Esophagus squamous epithelium (tissue), 5 donors: Measurements from ENCODE around the gene ABHD17A. TPM values are rescaled to one million over a fixed set of nuclear protein-coding genes. Genes with fewer than 3 reads are reported as not detected.

Experiments used
- DNase-seq: peaks from one replicate; lab custom pipeline; 2025; lab: John Stamatoyannopoulos, UW
- H3K27ac ChIP-seq, 4 donors: fragments of 200-600 bp; sonication (generic); one replicate each; pipeline ENCODE4 v1.5.1; 2016 to 2019; ENCODE audit warnings: mild to moderate bottlenecking in 1 of 4
- H3K27me3 ChIP-seq, 4 donors: fragments of 200-600 bp; sonication (generic); 1 replicate in 3 of 4; 2 replicates in 1 of 4; pipeline versions ENCODE4 v1.5.1 to v1.6.0; 2017 to 2021; ENCODE audit warnings: antibody characterized with exemption in 1 of 4
- H3K36me3 ChIP-seq, 3 donors: fragments of 200-600 bp; sonication (generic); one replicate each; pipeline ENCODE4 v1.5.1; 2016 to 2019
- H3K4me1 ChIP-seq, 3 donors: fragments of 200-600 bp; sonication (generic); one replicate each; pipeline ENCODE4 v1.5.1; 2017 to 2019
- H3K4me3 ChIP-seq, 4 donors: fragments of 200-600 bp; sonication (generic); 1 replicate in 3 of 4; 2 replicates in 1 of 4; pipeline ENCODE4 v1.5.1; 2016 to 2019; ENCODE audit warnings: mild to moderate bottlenecking in 2 of 4, moderate library complexity in 1 of 4
- H3K9me3 ChIP-seq, 3 donors: fragments of 200-600 bp; sonication (generic); one replicate each; pipeline ENCODE4 v1.5.1; 2016 to 2019
- POLR2A ChIP-seq, 4 donors: fragments of 450-650 bp; IDR thresholded peaks; one replicate each; pipeline ENCODE4 v1.6.1; 2017; ENCODE audit warnings: antibody characterized with exemption in 4 of 4, mild to moderate bottlenecking in 4 of 4, moderate library complexity in 3 of 4
- WGBS, 2 donors: methylation state at CpG; one replicate each; pipeline ENCODE4 v1.1.5; 2018; 5-methylcytosine and 5-hydroxymethylcytosine counted together
- intact Hi-C: fragments of 100-400 bp; cut with DNase I; formaldehyde crosslinking; loops from one replicate; pipeline ENCODE4 v1.15.0; 2022
- total RNA-seq, 4 donors: library from RNA; depleted of rRNA; stranded (reverse); fragments of >200 nt; gene quantifications; one replicate each; pipeline ENCODE4 v1.1.0, GENCODE V29; 2016
- TF ChIP-seq, protein P1 (sequence below), 6 experiments: fragments of 450-650 bp in 4 of 6; fragments of 200-600 bp in 2 of 6; sonication (generic) in 2 of 6; IDR thresholded peaks; one replicate each; pipeline ENCODE4 v1.5.1; 2016 to 2019; ENCODE audit warnings: antibody characterized with exemption in 6 of 6, mild to moderate bottlenecking in 4 of 6, moderate library complexity in 4 of 6
- donor health status: DM: yes; HTN: yes; CAD: no.

ABHD17A gene
- total RNA-seq, 4 donors from 2014 or later = 78.4 to 91.7 (median 82.9) TPM

DNA sequence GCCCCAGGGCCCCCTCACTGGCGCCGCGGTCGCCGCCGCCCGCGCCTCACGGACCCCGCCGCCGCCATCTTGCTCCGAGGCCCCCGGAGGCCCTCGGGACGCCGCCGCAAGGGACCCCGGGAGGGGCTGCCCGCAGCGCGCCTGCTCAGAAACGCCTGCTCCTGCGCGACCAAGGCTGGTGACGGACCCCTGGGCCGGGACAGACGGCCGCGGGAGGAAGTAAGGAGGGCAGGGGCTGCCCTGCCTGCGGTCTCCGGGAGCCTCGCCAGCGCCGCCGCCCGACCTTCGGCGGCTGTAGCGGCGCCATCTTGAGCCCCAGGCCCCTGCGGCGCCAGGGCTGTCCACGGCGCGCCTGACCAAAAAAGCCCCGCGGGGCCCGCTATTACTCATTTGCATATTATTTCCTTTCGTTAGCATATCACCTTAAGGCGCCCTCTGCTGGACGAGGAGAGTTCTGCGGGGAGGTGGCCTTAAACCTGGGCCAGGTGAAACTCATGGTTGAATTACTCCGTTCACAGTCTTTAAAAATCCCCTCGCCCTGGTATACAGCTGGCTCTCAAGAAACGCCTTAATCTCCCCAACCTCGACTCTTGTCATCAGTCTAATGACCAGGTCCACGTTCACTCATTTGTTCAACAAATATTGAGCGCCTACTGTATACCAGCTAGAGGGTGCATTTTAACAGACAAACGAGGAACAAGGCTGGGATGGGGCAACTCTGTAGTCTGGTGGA is 36.7 kb downstream of the ABHD17A start, which contains the start of gene REXO1:
Gene REXO1, minus strand, starts transcription at position 85 of the 733 bp plus-strand sequence. CDS start 125 bp downstream, outside the sequence.
- TF ChIP-seq POLR2A (IDR thresholded peaks at IDR 0.05) = peak in 2 of 4 donors; percentile 47 to 57
- TF ChIP-seq, protein P1, sequence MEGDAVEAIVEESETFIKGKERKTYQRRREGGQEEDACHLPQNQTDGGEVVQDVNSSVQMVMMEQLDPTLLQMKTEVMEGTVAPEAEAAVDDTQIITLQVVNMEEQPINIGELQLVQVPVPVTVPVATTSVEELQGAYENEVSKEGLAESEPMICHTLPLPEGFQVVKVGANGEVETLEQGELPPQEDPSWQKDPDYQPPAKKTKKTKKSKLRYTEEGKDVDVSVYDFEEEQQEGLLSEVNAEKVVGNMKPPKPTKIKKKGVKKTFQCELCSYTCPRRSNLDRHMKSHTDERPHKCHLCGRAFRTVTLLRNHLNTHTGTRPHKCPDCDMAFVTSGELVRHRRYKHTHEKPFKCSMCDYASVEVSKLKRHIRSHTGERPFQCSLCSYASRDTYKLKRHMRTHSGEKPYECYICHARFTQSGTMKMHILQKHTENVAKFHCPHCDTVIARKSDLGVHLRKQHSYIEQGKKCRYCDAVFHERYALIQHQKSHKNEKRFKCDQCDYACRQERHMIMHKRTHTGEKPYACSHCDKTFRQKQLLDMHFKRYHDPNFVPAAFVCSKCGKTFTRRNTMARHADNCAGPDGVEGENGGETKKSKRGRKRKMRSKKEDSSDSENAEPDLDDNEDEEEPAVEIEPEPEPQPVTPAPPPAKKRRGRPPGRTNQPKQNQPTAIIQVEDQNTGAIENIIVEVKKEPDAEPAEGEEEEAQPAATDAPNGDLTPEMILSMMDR (IDR thresholded peaks at IDR 0.05) = peak; percentile 91 to 97 (median 97)
- H3K4me3 ChIP-seq = peak within 1 kb of the TSS; percentile 72 to 100 (median 94)
- H3K27ac ChIP-seq = peak within 1 kb of the TSS; percentile 94 to 100 (median 98)
- peaks cover 0 to 23% (median 0%) of the 10 kb centered on the region in 3 donors for H3K36me3 ChIP-seq
- no peaks in the 10 kb centered on the region for H3K9me3 ChIP-seq
- intact Hi-C loops = no loop called here
- 3% methylated on average over 25 to 33 of the region's 60 CpGs for WGBS, 2 donors
- peak; percentile 83 for DNase-seq
- no peaks in the 10 kb centered on the region for H3K27me3 ChIP-seq
- peaks cover 55 to 78% (median 63%) of the 10 kb centered on the region in 3 donors for H3K4me1 ChIP-seq

DNA sequence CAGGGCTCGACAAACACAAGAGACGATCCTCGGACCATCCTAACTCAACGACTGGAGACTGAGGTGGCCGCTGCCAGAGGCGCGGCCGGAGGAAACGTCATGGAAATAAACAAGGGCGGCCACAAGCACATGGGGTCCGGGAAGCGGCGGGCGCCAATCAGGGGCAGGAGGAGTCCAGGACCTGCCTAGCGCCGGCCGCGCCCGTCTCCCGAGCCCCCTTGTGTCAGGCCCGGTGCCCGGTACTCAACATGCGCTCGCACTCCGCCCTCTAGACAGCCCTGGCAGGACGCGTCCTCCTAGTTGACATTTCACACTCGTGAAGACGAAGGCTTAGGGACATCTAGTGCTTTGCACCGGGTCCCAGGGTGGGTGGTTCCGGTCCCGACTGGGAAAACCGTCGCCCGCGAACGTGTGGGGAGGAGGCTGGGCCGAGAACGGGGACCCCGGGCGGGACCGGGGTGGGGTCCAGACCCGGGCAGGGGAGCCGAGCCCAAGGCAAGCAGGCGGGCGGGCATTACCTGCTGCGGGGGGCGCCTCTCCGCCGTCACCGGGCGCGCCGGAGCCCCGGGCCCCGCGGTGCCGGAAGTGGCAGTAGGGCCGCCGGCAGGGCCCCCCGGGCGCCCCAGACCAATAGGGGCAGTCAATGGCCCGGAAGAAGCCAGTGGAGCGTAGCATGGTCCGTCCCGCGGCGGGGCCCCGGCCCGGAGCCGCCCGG is 37.5 kb downstream of the ABHD17A start:
- intact Hi-C loops = no loop called here
- peak overlapping the region; percentile 94 to 100 (median 98) for H3K27ac ChIP-seq
- H3K4me1 ChIP-seq = peaks cover 55 to 78% (median 63%) of the 10 kb centered on the region in 3 donors
- peaks cover 0 to 28% (median 0%) of the 10 kb centered on the region in 3 donors for H3K36me3 ChIP-seq
- no peaks in the 10 kb centered on the region for H3K9me3 ChIP-seq
- TF ChIP-seq, protein P1 (IDR thresholded peaks at IDR 0.05) = no peak
- no peak for TF ChIP-seq POLR2A (IDR thresholded peaks at IDR 0.05)
- H3K27me3 ChIP-seq = no peaks in the 10 kb centered on the region
- peak overlapping the region; percentile 72 to 100 (median 94) for H3K4me3 ChIP-seq
- WGBS, 2 donors = 0% methylated on average over 10 of the region's 72 CpGs; no CpG with 5 or more reads in 1 of the 2 donors
- no peak for DNase-seq

DNA sequence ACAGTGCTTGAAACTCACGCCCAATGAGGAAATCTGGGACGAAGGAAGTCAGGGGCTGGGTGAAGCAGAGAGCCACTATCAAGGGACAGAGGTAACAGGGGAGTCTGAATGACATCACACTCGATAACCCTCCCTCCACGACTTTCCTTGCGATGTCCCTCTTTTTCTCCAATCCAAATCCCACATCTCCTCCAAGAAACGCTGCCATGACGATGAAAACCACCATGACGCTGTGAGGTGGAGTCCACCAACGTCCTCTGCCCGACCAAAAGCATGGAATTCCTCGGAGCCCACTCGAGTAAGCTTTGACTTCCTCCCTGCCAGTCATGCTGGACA is 38.0 kb downstream of the ABHD17A start:
- Histone ChIP-seq H3K4me1 (peaks cover 55 to 78% (median 63%) of the 10 kb centered on the region in 3 donors), H3K27me3 (no peaks in the 10 kb centered on the region), H3K4me3 (peak overlapping the region; percentile 72 to 100 (median 94)), H3K27ac (peak overlapping the region in 3 of 4 donors; percentile 94 to 99 (median 96)), H3K36me3 (peaks cover 0 to 28% (median 0%) of the 10 kb centered on the region in 3 donors), H3K9me3 (no peaks in the 10 kb centered on the region)
- no peak for DNase-seq
- TF ChIP-seq, protein P1 (IDR thresholded peaks at IDR 0.05) = no peak
- TF ChIP-seq POLR2A (IDR thresholded peaks at IDR 0.05) = no peak
- intact Hi-C loops = no loop called here
- WGBS, 2 donors = 7 to 11% methylated on average over 7 to 9 of the region's 12 CpGs

DNA sequence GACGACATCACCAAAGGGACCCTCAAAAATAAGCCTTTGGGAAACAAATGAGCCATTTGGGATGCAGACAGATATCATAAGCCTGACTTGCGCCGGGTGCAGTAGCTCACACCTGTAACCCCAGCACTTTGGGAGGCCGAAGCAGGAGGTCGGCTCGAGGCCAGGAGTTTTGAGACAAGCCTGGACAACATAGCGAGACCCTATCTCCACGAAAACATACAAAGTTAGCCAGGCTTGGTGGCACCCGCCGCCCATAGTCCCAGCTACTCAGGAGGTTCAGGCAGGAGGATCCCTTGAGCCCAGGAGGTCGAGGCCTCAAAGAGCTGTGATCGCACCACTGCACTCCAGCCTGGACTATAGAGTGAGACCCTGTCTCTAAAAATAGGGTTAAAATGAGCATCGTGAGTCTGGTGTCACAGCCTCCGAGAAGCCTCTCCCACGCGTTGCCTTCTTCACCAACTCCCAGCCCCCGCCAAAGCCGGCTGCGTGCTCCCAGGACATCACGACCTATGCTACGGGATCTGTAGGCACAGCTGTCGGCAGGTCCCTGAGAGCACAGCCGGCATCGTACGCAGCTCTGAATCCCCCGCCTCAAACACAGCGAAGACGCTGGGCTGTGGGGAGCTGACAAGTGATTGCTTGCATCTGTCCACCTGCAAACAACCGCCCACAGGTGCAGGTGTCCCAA is 38.6 kb downstream of the ABHD17A start:
- intact Hi-C loops = no loop called here
- no peaks in the 10 kb centered on the region for H3K9me3 ChIP-seq
- H3K27me3 ChIP-seq = no peaks in the 10 kb centered on the region
- WGBS, 2 donors = 59 to 62% methylated on average over 19 of the region's 29 CpGs
- H3K27ac ChIP-seq = peak overlapping the region in 2 of 4 donors; percentile 94 to 99
- H3K36me3 ChIP-seq = peaks cover 0 to 28% (median 0%) of the 10 kb centered on the region in 3 donors
- H3K4me1 ChIP-seq = peaks cover 58 to 78% (median 60%) of the 10 kb centered on the region in 3 donors
- no peak for TF ChIP-seq POLR2A (IDR thresholded peaks at IDR 0.05)
- TF ChIP-seq, protein P1 (IDR thresholded peaks at IDR 0.05) = no peak
- peak overlapping the region in 3 of 4 donors; percentile 90 to 100 (median 99) for H3K4me3 ChIP-seq
- DNase-seq = no peak
